Ishikawa (cell line): Measurements from ENCODE around the gene SMYD3.

Experiments
- CEBPB ChIP-seq: IDR thresholded peaks from 2 replicates; pipeline ENCODE4 v1.6.1; 2012
- CREB1 ChIP-seq: IDR thresholded peaks from 2 replicates; pipeline ENCODE4 v1.6.1; 2012; ENCODE audit warnings: low read depth
- EGR1 ChIP-seq: IDR thresholded peaks from 2 replicates; pipeline ENCODE4 v1.6.1; 2012
- EP300 ChIP-seq: IDR thresholded peaks from 2 replicates; pipeline ENCODE4 v1.6.1; 2012; ENCODE audit warnings: borderline replicate concordance
- FOXM1 ChIP-seq: IDR thresholded peaks from 2 replicates; pipeline ENCODE4 v1.6.1; 2012; ENCODE audit warnings: low read depth, borderline replicate concordance
- NFIC ChIP-seq: IDR thresholded peaks from 2 replicates; pipeline ENCODE4 v1.6.1; 2012
- RAD21 ChIP-seq: IDR thresholded peaks from 2 replicates; pipeline ENCODE4 v1.6.1; 2012; ENCODE audit warnings: low read depth
- TAF1 ChIP-seq: IDR thresholded peaks from 2 replicates; pipeline ENCODE4 v1.6.1; 2012; ENCODE audit warnings: low read depth, mild to moderate bottlenecking
- TCF12 ChIP-seq: IDR thresholded peaks from 2 replicates; pipeline ENCODE4 v1.6.1; 2012; ENCODE audit warnings: low read depth
- TEAD4 ChIP-seq: IDR thresholded peaks from 2 replicates; pipeline ENCODE4 v1.6.1; 2012
- YY1 ChIP-seq: IDR thresholded peaks from 2 replicates; pipeline ENCODE4 v1.6.1; 2012; ENCODE audit warnings: low read depth
- ZBTB7A ChIP-seq: IDR thresholded peaks from 2 replicates; pipeline ENCODE4 v1.6.1; 2012; ENCODE audit warnings: low read depth
- TF ChIP-seq, protein P1 (sequence below): IDR thresholded peaks from 2 replicates; pipeline ENCODE4 v1.6.1; 2012
- TF ChIP-seq, protein P2 (sequence below): IDR thresholded peaks from 2 replicates; pipeline ENCODE4 v1.6.1; 2012; ENCODE audit warnings: low read depth, mild to moderate bottlenecking
- TF ChIP-seq, protein P3 (sequence below): IDR thresholded peaks from 2 replicates; pipeline ENCODE4 v1.6.1; 2012

Gene SMYD3

DNA sequence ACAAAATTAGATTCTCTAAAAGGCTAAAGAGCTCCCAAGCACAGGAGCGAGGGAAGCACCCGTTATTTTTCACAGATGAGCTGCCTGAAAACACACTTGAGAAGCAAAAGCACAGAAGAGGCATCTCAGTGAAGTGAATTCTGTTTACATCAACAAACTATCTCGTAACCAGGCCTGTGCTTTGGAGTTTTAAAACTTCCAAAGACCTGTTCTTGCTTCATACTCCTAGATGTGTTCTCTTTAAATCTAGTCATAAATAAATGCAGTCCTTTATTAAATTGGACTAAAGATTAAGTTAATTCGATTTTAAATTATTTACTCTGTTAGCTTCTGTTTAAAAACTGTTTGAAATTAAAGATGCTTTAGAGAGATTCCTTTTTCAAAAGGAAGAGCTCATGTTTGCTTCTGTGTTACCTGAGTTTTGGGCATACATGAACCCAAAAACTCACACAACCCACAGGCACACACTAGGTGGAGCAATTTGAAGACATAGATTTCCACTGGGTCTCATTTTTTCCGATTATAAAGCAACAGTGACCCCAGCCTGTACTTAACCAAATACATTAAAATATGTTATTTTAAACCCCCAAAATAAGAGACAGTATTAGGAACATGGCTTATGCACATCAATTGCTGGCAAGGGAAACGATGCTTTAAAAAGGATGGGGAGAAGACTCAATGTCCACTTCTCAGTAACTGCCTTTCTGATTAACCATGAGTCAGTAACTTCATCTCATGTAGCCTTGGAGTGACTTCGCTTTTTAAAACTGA is 648.2 kb downstream of the SMYD3 start:
- TF ChIP-seq RAD21: peak; percentile 15; the same call in 1 of the 2 replicates
- TF ChIP-seq ZBTB7A: no peak
- no peak for TF ChIP-seq CEBPB
- TF ChIP-seq, protein P1, sequence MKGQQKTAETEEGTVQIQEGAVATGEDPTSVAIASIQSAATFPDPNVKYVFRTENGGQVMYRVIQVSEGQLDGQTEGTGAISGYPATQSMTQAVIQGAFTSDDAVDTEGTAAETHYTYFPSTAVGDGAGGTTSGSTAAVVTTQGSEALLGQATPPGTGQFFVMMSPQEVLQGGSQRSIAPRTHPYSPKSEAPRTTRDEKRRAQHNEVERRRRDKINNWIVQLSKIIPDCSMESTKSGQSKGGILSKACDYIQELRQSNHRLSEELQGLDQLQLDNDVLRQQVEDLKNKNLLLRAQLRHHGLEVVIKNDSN: no peak
- TF ChIP-seq NFIC: no peak

DNA sequence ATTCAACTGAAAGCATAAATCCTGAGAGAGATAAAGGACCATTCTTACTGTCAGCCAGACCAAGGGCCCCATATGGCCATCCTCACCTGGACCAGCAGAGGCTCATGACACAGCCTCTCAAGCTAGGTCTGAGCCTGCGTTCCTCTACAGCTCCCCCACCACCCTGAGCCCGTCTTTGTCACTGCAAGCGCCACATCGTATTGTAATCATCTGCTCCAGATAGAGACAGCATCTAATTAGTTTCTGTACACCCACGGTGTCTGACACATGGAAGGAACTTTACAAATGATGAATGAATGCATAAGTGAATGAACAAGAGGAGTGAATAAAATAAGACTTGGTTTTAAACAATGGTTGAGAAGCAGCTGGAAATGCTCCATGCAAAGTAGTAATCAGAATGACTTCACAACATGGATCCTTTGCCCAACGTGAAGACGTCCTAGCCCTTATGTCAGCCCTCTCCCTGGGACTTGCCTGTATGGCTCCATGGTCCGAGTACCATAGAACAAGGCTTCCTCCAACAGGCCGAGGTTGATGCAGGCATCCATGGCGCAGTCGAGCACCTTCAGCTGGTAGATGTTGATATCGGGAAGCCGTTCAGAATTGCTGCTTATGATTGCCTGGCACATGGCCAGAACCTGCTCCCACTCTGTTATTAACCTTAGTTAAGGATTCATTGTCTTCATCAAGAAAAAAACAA is 648.9 kb downstream of the SMYD3 start:
- TF ChIP-seq NFIC: peak; percentile 40; the same call in 1 of the 2 replicates
- no peak for TF ChIP-seq ZBTB7A
- TF ChIP-seq YY1: no peak
- no peak for TF ChIP-seq EGR1
- TF ChIP-seq TEAD4: no peak
- TF ChIP-seq CREB1: no peak

DNA sequence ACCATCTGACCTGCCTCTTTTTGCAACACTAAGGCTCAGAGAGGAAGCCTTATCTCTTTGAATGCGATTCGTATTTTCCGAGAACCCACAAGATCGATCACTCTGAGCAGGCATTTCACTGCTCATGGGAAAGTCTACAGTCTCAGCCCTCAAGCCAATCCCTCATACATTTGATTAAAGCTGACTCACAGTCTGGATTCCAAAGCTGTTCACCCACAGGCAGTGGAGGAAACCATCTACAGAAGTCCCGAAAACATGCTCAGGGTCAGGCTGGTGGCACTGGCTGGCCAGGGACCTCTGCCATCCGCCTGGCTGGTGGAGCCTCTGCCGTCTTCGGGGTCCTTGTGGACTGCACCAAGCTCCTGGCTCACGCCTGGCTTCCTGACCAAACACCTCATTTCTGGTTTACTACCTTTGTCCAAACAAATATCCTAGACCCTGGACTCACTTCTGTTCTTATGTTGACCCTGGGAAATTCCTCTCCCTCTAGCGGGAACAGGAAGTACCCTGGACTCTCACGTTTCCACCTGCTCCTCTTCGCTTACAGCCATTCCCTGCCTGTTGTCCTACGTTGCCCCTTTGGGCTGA is 650.0 kb downstream of the SMYD3 start:
- TF ChIP-seq RAD21: no peak
- TF ChIP-seq CREB1: no peak
- no peak for TF ChIP-seq TAF1
- no peak for TF ChIP-seq YY1
- TF ChIP-seq, protein P2, sequence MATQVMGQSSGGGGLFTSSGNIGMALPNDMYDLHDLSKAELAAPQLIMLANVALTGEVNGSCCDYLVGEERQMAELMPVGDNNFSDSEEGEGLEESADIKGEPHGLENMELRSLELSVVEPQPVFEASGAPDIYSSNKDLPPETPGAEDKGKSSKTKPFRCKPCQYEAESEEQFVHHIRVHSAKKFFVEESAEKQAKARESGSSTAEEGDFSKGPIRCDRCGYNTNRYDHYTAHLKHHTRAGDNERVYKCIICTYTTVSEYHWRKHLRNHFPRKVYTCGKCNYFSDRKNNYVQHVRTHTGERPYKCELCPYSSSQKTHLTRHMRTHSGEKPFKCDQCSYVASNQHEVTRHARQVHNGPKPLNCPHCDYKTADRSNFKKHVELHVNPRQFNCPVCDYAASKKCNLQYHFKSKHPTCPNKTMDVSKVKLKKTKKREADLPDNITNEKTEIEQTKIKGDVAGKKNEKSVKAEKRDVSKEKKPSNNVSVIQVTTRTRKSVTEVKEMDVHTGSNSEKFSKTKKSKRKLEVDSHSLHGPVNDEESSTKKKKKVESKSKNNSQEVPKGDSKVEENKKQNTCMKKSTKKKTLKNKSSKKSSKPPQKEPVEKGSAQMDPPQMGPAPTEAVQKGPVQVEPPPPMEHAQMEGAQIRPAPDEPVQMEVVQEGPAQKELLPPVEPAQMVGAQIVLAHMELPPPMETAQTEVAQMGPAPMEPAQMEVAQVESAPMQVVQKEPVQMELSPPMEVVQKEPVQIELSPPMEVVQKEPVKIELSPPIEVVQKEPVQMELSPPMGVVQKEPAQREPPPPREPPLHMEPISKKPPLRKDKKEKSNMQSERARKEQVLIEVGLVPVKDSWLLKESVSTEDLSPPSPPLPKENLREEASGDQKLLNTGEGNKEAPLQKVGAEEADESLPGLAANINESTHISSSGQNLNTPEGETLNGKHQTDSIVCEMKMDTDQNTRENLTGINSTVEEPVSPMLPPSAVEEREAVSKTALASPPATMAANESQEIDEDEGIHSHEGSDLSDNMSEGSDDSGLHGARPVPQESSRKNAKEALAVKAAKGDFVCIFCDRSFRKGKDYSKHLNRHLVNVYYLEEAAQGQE: no peak
- no peak for TF ChIP-seq EP300
- no peak for TF ChIP-seq CEBPB
- TF ChIP-seq, protein P1: no peak
- TF ChIP-seq NFIC: no peak
- TF ChIP-seq EGR1: no peak
- TF ChIP-seq TEAD4: no peak
- TF ChIP-seq, protein P3, sequence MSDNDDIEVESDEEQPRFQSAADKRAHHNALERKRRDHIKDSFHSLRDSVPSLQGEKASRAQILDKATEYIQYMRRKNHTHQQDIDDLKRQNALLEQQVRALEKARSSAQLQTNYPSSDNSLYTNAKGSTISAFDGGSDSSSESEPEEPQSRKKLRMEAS: no peak
- no peak for TF ChIP-seq FOXM1
- TF ChIP-seq ZBTB7A: no peak
- no peak for TF ChIP-seq TCF12

DNA sequence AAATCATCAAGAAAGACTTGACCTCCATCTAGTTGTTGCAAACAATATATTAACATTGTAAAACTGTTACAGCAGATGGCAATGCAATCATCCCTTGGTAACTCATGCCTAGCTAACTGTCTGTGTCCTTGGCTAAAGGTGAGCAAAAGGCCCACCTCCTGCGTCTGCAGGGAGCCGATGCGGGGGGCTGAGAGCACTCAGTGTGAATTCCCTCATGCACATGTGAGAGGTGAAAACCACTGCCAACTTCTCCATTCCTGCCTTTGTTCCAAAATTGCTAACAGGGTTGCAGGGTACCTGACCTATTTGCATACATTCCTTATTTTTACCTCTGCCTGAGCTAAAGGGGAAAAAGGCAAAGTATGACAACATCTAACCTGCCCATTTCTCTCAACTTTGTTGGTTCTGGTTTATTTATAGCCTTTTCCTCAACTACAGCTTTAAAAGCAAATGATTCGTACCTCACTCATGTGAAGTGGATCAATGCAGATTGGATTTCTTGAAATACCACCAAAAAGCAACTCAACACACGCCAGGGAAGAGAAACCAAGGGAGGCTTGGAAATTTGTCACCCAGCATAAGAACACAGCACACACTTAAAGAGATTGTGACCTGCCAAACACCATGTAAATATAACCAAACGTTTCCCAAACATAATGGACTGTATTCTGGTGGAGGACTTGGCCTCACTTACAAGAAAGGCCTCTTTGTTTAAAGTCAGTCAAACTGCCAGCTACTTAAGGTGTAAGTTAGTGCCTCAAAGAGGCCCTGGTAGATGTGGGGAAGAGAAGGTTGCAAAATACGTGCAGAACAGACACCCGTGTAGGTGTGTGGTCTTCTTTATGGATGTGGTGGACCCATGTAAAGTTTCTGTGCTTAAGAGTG is 651.0 kb downstream of the SMYD3 start:
- TF ChIP-seq EGR1 (no peak), EP300 (no peak)
- TF ChIP-seq, protein P2: no peak
- TF ChIP-seq, protein P3: no peak

DNA sequence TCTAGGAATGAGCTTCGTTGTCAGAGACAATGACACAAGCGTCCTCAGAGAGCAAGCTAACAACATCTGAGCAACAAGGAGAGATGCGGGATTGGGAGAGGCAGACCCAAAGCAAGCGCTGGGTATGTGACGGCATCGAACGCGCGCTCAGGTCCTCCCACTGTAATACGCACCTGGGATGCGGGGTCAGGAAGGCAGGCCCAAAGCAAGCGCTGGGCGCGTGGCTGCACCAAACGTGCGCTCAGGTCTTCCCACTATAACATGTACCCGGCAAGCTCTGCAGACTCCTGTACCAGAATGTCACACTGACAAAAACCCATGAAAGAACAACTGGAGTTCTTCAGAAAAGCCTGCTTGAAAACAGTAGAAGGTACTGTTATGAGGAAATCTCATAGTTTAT is 653.8 kb downstream of the SMYD3 start:
- TF ChIP-seq YY1 (no peak), CEBPB (no peak), TCF12 (no peak), FOXM1 (no peak)
